Measurements from ENCODE around the gene PLEKHG2. TPM values are rescaled to one million over a fixed set of nuclear protein-coding genes. Genes with fewer than 3 reads are reported as not detected.

The PLEKHG2 gene
- total and polyA plus RNA-seq, 9 of the 15 experiments (the other 6 are each of a cell fraction or from before 2014, with no cell fraction given) = 0.98 to 45.7 (median 9.8) TPM

GRCh38 chr19:39401549-39402345, 10.7 kb upstream of the PLEKHG2 start (continued):
- no peak; a peak in 1 of 3 replicates for TF ChIP-seq CBX3 (IDR thresholded peaks at IDR 0.05; ENCODE audit: borderline replicate concordance in 1 of 2, low read length in 2 of 2)
- peak; percentile 51 for TF ChIP-seq CREM (IDR thresholded peaks at IDR 0.05; ENCODE audit: low read depth)
- TF ChIP-seq FOXP4 (CRISPR knock-in tag; IDR thresholded peaks at IDR 0.05; ENCODE audit: borderline replicate concordance) = peak; percentile 63; the same call in 1 of the 2 replicates
- 0 out of 2 replicates have a peak, but pooled peaks have one; percentile 6 for TF ChIP-seq JUNB (CRISPR knock-in tag; conservative IDR thresholded peaks at IDR 0.05)
- TF ChIP-seq STAT5B (CRISPR knock-in tag; IDR thresholded peaks at IDR 0.05) = no peak
- TF ChIP-seq, protein P1, sequence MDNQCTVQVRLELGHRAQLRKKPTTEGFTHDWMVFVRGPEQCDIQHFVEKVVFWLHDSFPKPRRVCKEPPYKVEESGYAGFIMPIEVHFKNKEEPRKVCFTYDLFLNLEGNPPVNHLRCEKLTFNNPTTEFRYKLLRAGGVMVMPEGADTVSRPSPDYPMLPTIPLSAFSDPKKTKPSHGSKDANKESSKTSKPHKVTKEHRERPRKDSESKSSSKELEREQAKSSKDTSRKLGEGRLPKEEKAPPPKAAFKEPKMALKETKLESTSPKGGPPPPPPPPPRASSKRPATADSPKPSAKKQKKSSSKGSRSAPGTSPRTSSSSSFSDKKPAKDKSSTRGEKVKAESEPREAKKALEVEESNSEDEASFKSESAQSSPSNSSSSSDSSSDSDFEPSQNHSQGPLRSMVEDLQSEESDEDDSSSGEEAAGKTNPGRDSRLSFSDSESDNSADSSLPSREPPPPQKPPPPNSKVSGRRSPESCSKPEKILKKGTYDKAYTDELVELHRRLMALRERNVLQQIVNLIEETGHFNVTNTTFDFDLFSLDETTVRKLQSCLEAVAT (IDR thresholded peaks at IDR 0.05) = 0 out of 4 replicates have a peak, but pooled peaks of 1 of the 2 experiments have one; percentile 42
- 0 out of 2 replicates have a peak, but pooled peaks have one; percentile 5 for TF ChIP-seq ZNF263 (CRISPR knock-in tag; IDR thresholded peaks at IDR 0.05; ENCODE audit: borderline replicate concordance)
- TF ChIP-seq HLTF (IDR thresholded peaks at IDR 0.05) = no peak
- TF ChIP-seq ZNF785 (CRISPR knock-in tag; IDR thresholded peaks at IDR 0.05) = no peak
- TF ChIP-seq TFE3 (CRISPR knock-in tag; IDR thresholded peaks at IDR 0.05) = no peak; the same call in 1 of the 2 replicates
- no peak for TF ChIP-seq THRB (CRISPR knock-in tag; conservative IDR thresholded peaks at IDR 0.05)
- TF ChIP-seq FOXA1 (IDR thresholded peaks at IDR 0.05; ENCODE audit: borderline replicate concordance) = no peak
- TF ChIP-seq RFX7 (CRISPR knock-in tag; IDR thresholded peaks at IDR 0.05) = no peak
- no peak for TF ChIP-seq HMG20B (CRISPR knock-in tag; IDR thresholded peaks at IDR 0.05)
- no peak for TF ChIP-seq ZNF165 (CRISPR knock-in tag; IDR thresholded peaks at IDR 0.05; ENCODE audit: borderline replicate concordance)
- TF ChIP-seq ETV6 (IDR thresholded peaks at IDR 0.05; ENCODE audit: borderline replicate concordance in 1 of 2, low read depth in 2 of 2, low read length in 1 of 2) = no peak
- no peak for TF ChIP-seq ETV6 (CRISPR knock-in tag; IDR thresholded peaks at IDR 0.05; ENCODE audit: borderline replicate concordance)
- peak; percentile 79 for TF ChIP-seq ZNF121 (CRISPR knock-in tag; conservative IDR thresholded peaks at IDR 0.05)
- TF ChIP-seq NR2C1 (IDR thresholded peaks at IDR 0.05) = no peak
- TF ChIP-seq NR2C1 (tag; IDR thresholded peaks at IDR 0.05) = no peak
- TF ChIP-seq ZNF583 (CRISPR knock-in tag; IDR thresholded peaks at IDR 0.05) = no peak
- no peak for TF ChIP-seq THAP7 (CRISPR knock-in tag; IDR thresholded peaks at IDR 0.05)
